Stimulated activated CD8-positive, alpha-beta memory T cell treated with anti-CD3 and anti-CD28 coated beads, Interleukin-12 subunit alpha, Interleukin-12 subunit beta, amount 100 ng/mL, for 4 hours (primary cell): ENCODE measurements around the gene MED27.

Experiments
- DNase-seq: peaks from one replicate; pipeline ENCODE4 v3.0.0-alpha.2; 2020; ENCODE audit warnings: low read depth

Gene MED27

GRCh38 chr9:132041798-132042197 lies 37.9 kb downstream of the MED27 start:
- no peak for DNase-seq

- no peak for DNase-seq
Measured at GRCh38 chr9:132040808-132041207, 38.9 kb downstream of the MED27 start.

GRCh38 chr9:132040246-132040645 lies 39.4 kb downstream of the MED27 start:
- DNase-seq, result no peak

- no peak for DNase-seq
Measured at GRCh38 chr9:132039284-132039683, 40.4 kb downstream of the MED27 start.

GRCh38 chr9:132037458-132037857 lies 42.2 kb downstream of the MED27 start:
- DNase-seq, result no peak

- no peak for DNase-seq
Measured at GRCh38 chr9:132036521-132036920, 43.1 kb downstream of the MED27 start.

GRCh38 chr9:132035679-132036078 lies 44.0 kb downstream of the MED27 start:
- DNase-seq, result no peak

- DNase-seq, result no peak
Measured at GRCh38 chr9:132032238-132032950, 47.3 kb downstream of the MED27 start.

- DNase-seq, result no peak
Measured at GRCh38 chr9:132031467-132032237, 48.0 kb downstream of the MED27 start.

- DNase-seq, result no peak
Measured at GRCh38 chr9:132030626-132031325, 48.9 kb downstream of the MED27 start.

- no peak for DNase-seq
Measured at GRCh38 chr9:132027752-132028663, 51.7 kb downstream of the MED27 start.

GRCh38 chr9:132026932-132027585 lies 52.6 kb downstream of the MED27 start:
- DNase-seq, result no peak

- DNase-seq, result no peak
Measured at GRCh38 chr9:132025766-132026165, 53.9 kb downstream of the MED27 start.

GRCh38 chr9:132024589-132024988 lies 55.1 kb downstream of the MED27 start:
- DNase-seq, result no peak

- no peak for DNase-seq
Measured at GRCh38 chr9:132023419-132024180, 56.1 kb downstream of the MED27 start.

- no peak for DNase-seq
Measured at GRCh38 chr9:132020820-132021510, 58.7 kb downstream of the MED27 start.

GRCh38 chr9:132020272-132020671 lies 59.4 kb downstream of the MED27 start:
- no peak for DNase-seq

GRCh38 chr9:132019702-132020101 lies 60.0 kb downstream of the MED27 start:
- DNase-seq, result no peak

- no peak for DNase-seq
Measured at GRCh38 chr9:132018957-132019405, 60.7 kb downstream of the MED27 start.

- DNase-seq, result no peak
Measured at GRCh38 chr9:132016456-132016855, 63.2 kb downstream of the MED27 start.
